Calu3 (cell line): ENCODE measurements around the gene ATP13A4. TPM values are rescaled to one million over a fixed set of nuclear protein-coding genes. Genes with fewer than 3 reads are reported as not detected.

Experiments
- BruUV-seq: library from RNA; stranded (reverse); fragments of 400-500 nt; replicated peaks from 2 replicates; lab custom pipeline; 2021; lab: Mats Ljungman, UMichigan
- CTCF ChIA-PET: fragments of 300-600 bp; sonication (Branson Sonifier 250); formaldehyde crosslinking; loops from one replicate; lab custom pipeline; 2022; ENCODE audit warnings: antibody characterized with exemption; lab: Charles Lee
- DNase-seq: peaks from one replicate; pipeline ENCODE4 v3.0.0; 2022
- H3K27ac Mint-ChIP-seq: one replicate; pipeline ENCODE4 v1.8.0; 2022; ENCODE audit warnings: mixed read lengths; ENCODE audit not compliant: unreplicated experiment
- H3K27me3 Mint-ChIP-seq: one replicate; pipeline ENCODE4 v1.8.0; 2022; ENCODE audit warnings: mixed read lengths; ENCODE audit not compliant: unreplicated experiment
- H3K36me3 Mint-ChIP-seq: one replicate; pipeline ENCODE4 v1.8.0; 2022; ENCODE audit warnings: mild to moderate bottlenecking, moderate library complexity, mixed read lengths; ENCODE audit not compliant: insufficient read depth, unreplicated experiment
- H3K4me1 Mint-ChIP-seq: one replicate; pipeline ENCODE4 v1.8.0; 2022; ENCODE audit warnings: mild to moderate bottlenecking, low read depth, mixed read lengths; ENCODE audit not compliant: unreplicated experiment
- H3K4me3 Mint-ChIP-seq: one replicate; pipeline ENCODE4 v1.8.0; 2022; ENCODE audit warnings: mild to moderate bottlenecking, low read depth, moderate library complexity, mixed read lengths; ENCODE audit not compliant: unreplicated experiment
- H3K9me3 Mint-ChIP-seq: one replicate; pipeline ENCODE4 v1.8.0; 2022; ENCODE audit warnings: low read depth, mixed read lengths; ENCODE audit not compliant: unreplicated experiment
- intact Hi-C: fragments of 100-400 bp; cut with micrococcal nuclease; formaldehyde crosslinking; loops from one replicate; pipeline ENCODE4 v1.10.0; 2022; ENCODE audit not compliant: unreplicated experiment
- total RNA-seq: library from RNA; stranded (reverse); gene quantifications from 2 replicates; pipeline ENCODE4 v1.2.3, GENCODE V29; 2022
- TF ChIP-seq, protein P1 (sequence below): fragments of 200-600 bp; IDR thresholded peaks from one replicate; pipeline ENCODE4 v1.8.0; 2022; ENCODE audit warnings: antibody characterized with exemption; ENCODE audit not compliant: unreplicated experiment

Gene ATP13A4
- total RNA-seq, 1 experiment from 2014 or later: 24.6 TPM

DNA sequence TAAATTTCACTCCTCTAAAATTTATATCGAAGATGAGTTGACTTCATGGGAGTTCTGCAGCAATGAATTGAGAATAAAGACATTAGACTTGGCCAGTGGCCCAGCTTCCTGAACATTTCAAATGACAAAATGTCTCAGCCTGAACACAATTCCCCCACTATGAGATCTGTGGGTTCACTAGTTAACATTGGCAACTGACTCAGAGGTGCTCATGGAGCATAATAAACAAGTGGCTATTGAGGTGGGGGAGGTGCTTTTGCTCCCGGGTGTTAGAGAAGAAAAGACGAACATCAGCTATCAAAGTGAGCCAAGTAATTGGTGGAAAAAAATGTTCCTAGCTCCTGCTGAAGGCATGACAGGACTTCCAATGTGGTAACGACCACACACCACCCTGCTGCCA is 6.3 kb downstream of the ATP13A4 start:
- intact Hi-C loops: no loop called here
- CTCF ChIA-PET: no interaction called here

GRCh38 chr3:193546129-193546528 is 8.6 kb downstream of the ATP13A4 start:
- intact Hi-C loops: no loop called here
- DNase-seq: no peak
- Mint-ChIP-seq H3K4me1 (peaks cover 22% of the 10 kb centered on the region), H3K27ac (no peak overlapping the region), H3K36me3 (no peaks in the 10 kb centered on the region), H3K4me3 (no peak overlapping the region), H3K9me3 (peaks cover 10% of the 10 kb centered on the region), H3K27me3 (no peaks in the 10 kb centered on the region)
- BruUV-seq: no TSS peak
- TF ChIP-seq, protein P1, sequence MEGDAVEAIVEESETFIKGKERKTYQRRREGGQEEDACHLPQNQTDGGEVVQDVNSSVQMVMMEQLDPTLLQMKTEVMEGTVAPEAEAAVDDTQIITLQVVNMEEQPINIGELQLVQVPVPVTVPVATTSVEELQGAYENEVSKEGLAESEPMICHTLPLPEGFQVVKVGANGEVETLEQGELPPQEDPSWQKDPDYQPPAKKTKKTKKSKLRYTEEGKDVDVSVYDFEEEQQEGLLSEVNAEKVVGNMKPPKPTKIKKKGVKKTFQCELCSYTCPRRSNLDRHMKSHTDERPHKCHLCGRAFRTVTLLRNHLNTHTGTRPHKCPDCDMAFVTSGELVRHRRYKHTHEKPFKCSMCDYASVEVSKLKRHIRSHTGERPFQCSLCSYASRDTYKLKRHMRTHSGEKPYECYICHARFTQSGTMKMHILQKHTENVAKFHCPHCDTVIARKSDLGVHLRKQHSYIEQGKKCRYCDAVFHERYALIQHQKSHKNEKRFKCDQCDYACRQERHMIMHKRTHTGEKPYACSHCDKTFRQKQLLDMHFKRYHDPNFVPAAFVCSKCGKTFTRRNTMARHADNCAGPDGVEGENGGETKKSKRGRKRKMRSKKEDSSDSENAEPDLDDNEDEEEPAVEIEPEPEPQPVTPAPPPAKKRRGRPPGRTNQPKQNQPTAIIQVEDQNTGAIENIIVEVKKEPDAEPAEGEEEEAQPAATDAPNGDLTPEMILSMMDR: no peak
- CTCF ChIA-PET: no interaction called here

More for the DNA sequence above, 6.3 kb downstream of the ATP13A4 start:
- no TSS peak for BruUV-seq
- Mint-ChIP-seq H3K9me3 (peaks cover 10% of the 10 kb centered on the region), H3K27ac (no peak overlapping the region), H3K4me3 (no peak overlapping the region), H3K27me3 (no peaks in the 10 kb centered on the region), H3K36me3 (peaks cover 11% of the 10 kb centered on the region), H3K4me1 (peaks cover 36% of the 10 kb centered on the region)
- DNase-seq: no peak
- TF ChIP-seq, protein P1: no peak

DNA sequence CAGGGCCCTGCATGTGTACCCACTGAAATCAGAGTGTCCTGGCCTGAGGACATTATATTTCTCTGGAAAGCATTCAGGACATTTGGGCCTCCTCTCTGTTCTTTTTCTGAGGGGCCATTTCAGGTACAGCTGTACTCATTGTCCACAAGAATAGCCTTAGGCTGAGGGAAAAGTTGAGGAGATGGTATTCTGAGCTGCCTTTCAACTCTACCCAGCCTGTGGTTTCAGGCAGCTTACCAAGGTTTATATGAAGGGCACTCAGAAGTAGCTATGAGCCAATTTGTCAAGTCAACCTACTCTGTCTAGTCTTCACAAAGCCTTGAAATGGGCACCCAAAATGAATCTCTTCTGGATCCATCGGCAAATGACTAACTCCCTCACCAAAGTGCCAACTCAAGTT is 9.4 kb downstream of the ATP13A4 start:
- no peak overlapping the region for H3K27ac Mint-ChIP-seq
- H3K27me3 Mint-ChIP-seq: no peaks in the 10 kb centered on the region
- CTCF ChIA-PET: no interaction called here
- intact Hi-C loops: no loop called here
- H3K4me3 Mint-ChIP-seq: no peak overlapping the region
- H3K36me3 Mint-ChIP-seq: no peaks in the 10 kb centered on the region
- H3K9me3 Mint-ChIP-seq: peaks cover 10% of the 10 kb centered on the region
- BruUV-seq: no TSS peak
- TF ChIP-seq, protein P1: no peak
- DNase-seq: no peak
- H3K4me1 Mint-ChIP-seq: peaks cover 17% of the 10 kb centered on the region

DNA sequence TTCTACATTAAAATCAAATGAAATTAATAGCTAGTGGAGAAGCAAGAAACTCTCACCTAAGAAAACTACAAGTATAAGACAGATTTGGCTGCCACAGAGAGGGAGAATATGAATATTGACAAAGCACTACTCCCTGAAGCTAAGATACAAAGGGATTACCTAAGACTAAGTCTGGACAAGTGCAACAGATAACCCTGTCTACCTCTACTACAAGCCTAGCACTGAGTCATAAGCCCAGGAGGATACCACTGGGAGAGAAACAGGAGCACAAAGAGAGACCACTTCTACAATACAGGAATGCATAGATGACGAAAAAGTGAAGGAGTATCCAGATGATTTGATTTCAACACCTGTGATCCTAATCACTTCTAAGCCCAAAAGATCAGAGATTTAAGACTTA is 10.4 kb downstream of the ATP13A4 start:
- H3K9me3 Mint-ChIP-seq: peaks cover 10% of the 10 kb centered on the region
- peak overlapping the region; percentile 56 for H3K27ac Mint-ChIP-seq
- H3K27me3 Mint-ChIP-seq: no peaks in the 10 kb centered on the region
- no peaks in the 10 kb centered on the region for H3K36me3 Mint-ChIP-seq
- intact Hi-C loops: no loop called here
- CTCF ChIA-PET: interaction anchor here (1.8 kb wide), 1 partner anchor 8 kb away, joined by 8 read pairs; no protein-coding TSS in a partner anchor
- TF ChIP-seq, protein P1: no peak
- DNase-seq: no peak
- peaks cover 17% of the 10 kb centered on the region for H3K4me1 Mint-ChIP-seq
- no TSS peak for BruUV-seq
- H3K4me3 Mint-ChIP-seq: no peak overlapping the region
